DND-41 (cell line): ENCODE data around the gene RHOH.

Source experiments
- ATAC-seq: fragments of 200-7000 bp; cut with Tn5 transposase; 3 replicates; pipeline ENCODE4 v1.9.1; 2021; ENCODE audit warnings: low read depth; ENCODE audit not compliant: insufficient read depth
- DNase-seq: peaks from one replicate; pipeline ENCODE4 v3.0.0-alpha.2; 2020
- H2AFZ ChIP-seq: 2 replicates; pipeline ENCODE4 v1.6.0; 2012; ENCODE audit warnings: low read depth, low read length
- H3K27ac ChIP-seq: 2 replicates; pipeline ENCODE4 v1.5.1; 2012; ENCODE audit warnings: low read length, inconsistent platforms
- H3K27me3 ChIP-seq: fragments of 200-600 bp; sonication (generic); 2 replicates; pipeline ENCODE4 v1.6.0; 2012; ENCODE audit warnings: low read length, mild to moderate bottlenecking, inconsistent platforms; ENCODE audit not compliant: insufficient read depth, poor library complexity
- H3K36me3 ChIP-seq: 2 replicates; pipeline ENCODE4 v1.5.1; 2012; ENCODE audit warnings: low read length, inconsistent platforms; ENCODE audit not compliant: insufficient read depth
- H3K4me1 ChIP-seq: 2 replicates; pipeline ENCODE4 v1.5.1; 2012; ENCODE audit warnings: mild to moderate bottlenecking, low read length; ENCODE audit not compliant: insufficient read depth
- H3K4me2 ChIP-seq: 2 replicates; pipeline ENCODE4 v1.6.0; 2012; ENCODE audit warnings: mild to moderate bottlenecking, moderate library complexity, low read length, inconsistent platforms; ENCODE audit not compliant: insufficient read depth
- H3K4me3 ChIP-seq, 2 experiments: fragments of 200-600 bp in 1 of 2; shearing (Covaris generic) in 1 of 2; 2 replicates each; pipeline ENCODE4 v1.5.1; 2012 to 2016; ENCODE audit warnings: inconsistent platforms in 2 of 2, low read length in 2 of 2, mild to moderate bottlenecking in 2 of 2, low read depth in 1 of 2, moderate library complexity in 1 of 2
- H3K79me2 ChIP-seq: 2 replicates; pipeline ENCODE4 v1.6.0; 2012; ENCODE audit warnings: low read length, inconsistent platforms; ENCODE audit not compliant: insufficient read depth
- H3K9ac ChIP-seq: 2 replicates; pipeline ENCODE4 v1.6.0; 2012; ENCODE audit warnings: low read depth, mild to moderate bottlenecking, inconsistent platforms, low read length, moderate library complexity
- H3K9me3 ChIP-seq: 2 replicates; pipeline ENCODE4 v1.5.1; 2012; ENCODE audit warnings: low read length, moderate library complexity, mild to moderate bottlenecking, inconsistent platforms; ENCODE audit not compliant: insufficient read depth, severe bottlenecking
- H4K20me1 ChIP-seq: 2 replicates; pipeline ENCODE4 v1.6.0; 2012; ENCODE audit warnings: low read length; ENCODE audit not compliant: insufficient read depth
- EZH2 ChIP-seq: IDR thresholded peaks from 3 replicates; pipeline ENCODE4 v1.6.1; 2012; ENCODE audit warnings: borderline replicate concordance, low read depth, mild to moderate bottlenecking, moderate library complexity, low read length, inconsistent platforms; ENCODE audit not compliant: severe bottlenecking
- TF ChIP-seq, protein P1 (sequence below): IDR thresholded peaks from 2 replicates; pipeline ENCODE4 v1.5.1; 2012; ENCODE audit warnings: borderline replicate concordance, low read length, moderate library complexity, mild to moderate bottlenecking; ENCODE audit not compliant: poor library complexity, severe bottlenecking; ENCODE audit errors: extremely low read depth

RHOH gene

DNA sequence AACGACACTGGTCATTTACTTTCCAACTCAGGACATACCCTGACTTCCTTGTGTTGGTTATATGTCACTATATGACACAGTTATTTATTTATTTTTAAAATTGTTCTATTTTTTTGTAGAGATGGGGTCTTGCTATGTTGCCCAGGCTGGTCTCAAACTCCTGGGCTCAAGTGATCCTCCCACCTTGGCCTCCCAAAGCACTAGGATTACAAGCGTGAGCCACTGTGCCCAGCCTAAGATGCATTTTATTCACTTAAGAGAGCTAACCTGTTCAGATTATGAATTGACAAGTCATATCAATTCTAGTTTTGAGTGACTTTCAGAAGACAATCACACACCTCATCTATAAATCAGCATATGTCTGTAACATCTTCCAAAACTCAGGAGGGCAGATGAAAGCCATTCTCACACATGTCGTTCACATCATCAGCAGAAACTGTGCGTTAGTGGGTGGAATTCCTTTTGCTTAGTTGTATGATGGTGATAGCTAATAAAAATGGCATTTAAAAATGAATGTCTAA, 9.4 kb upstream of the RHOH start:
- ATAC-seq (no peak), DNase-seq (no peak)
- Histone ChIP-seq H4K20me1 (no peaks in the 10 kb centered on the region), H3K27ac (0 out of 2 replicates have a peak overlapping the region, but pooled peaks have one; percentile 18), H3K9ac (no peak overlapping the region), H3K79me2 (peaks cover 48% of the 10 kb centered on the region), H3K27me3 (no peaks in the 10 kb centered on the region), H2AFZ (no peak overlapping the region), H3K9me3 (no peaks in the 10 kb centered on the region), H3K4me1 (peaks cover 68% of the 10 kb centered on the region), H3K4me2 (no peak overlapping the region), H3K4me3 (no peak overlapping the region), H3K36me3 (no peaks in the 10 kb centered on the region)
- TF ChIP-seq EZH2 = no peak
- TF ChIP-seq, protein P1, sequence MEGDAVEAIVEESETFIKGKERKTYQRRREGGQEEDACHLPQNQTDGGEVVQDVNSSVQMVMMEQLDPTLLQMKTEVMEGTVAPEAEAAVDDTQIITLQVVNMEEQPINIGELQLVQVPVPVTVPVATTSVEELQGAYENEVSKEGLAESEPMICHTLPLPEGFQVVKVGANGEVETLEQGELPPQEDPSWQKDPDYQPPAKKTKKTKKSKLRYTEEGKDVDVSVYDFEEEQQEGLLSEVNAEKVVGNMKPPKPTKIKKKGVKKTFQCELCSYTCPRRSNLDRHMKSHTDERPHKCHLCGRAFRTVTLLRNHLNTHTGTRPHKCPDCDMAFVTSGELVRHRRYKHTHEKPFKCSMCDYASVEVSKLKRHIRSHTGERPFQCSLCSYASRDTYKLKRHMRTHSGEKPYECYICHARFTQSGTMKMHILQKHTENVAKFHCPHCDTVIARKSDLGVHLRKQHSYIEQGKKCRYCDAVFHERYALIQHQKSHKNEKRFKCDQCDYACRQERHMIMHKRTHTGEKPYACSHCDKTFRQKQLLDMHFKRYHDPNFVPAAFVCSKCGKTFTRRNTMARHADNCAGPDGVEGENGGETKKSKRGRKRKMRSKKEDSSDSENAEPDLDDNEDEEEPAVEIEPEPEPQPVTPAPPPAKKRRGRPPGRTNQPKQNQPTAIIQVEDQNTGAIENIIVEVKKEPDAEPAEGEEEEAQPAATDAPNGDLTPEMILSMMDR = no peak

DNA sequence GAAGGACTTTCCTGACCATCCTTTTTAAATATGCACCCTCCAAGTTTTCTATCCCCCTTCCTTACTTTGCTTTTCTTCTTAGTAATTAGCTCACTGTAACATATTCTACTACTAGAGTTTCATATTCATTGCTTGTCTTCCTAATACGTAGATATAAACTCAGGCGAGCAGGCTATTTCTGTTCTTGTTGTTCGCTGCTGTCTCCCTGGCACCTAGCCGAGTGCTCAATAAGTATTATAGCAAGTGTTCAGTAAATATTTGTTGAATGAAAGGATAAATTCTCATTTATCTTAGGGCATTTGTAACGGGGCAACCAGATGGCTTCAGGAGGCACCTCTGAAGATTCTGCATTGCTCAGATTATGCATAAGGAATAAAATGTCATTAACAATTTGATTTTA, 6.8 kb upstream of the RHOH start:
- Histone ChIP-seq H3K4me2 (peak overlapping the region; percentile 74), H2AFZ (peak overlapping the region; percentile 51), H4K20me1 (no peaks in the 10 kb centered on the region), H3K79me2 (peaks cover 73% of the 10 kb centered on the region), H3K9ac (peak overlapping the region; percentile 86), H3K4me3 (peak overlapping the region; percentile 71 to 84; a peak in 3 of 4 replicates), H3K36me3 (no peaks in the 10 kb centered on the region), H3K27me3 (no peaks in the 10 kb centered on the region), H3K9me3 (no peaks in the 10 kb centered on the region), H3K4me1 (peaks cover 79% of the 10 kb centered on the region), H3K27ac (peak overlapping the region; percentile 98)
- DNase-seq = no peak
- no peak for ATAC-seq
- TF ChIP-seq EZH2 = no peak
- TF ChIP-seq, protein P1 = no peak

DNA sequence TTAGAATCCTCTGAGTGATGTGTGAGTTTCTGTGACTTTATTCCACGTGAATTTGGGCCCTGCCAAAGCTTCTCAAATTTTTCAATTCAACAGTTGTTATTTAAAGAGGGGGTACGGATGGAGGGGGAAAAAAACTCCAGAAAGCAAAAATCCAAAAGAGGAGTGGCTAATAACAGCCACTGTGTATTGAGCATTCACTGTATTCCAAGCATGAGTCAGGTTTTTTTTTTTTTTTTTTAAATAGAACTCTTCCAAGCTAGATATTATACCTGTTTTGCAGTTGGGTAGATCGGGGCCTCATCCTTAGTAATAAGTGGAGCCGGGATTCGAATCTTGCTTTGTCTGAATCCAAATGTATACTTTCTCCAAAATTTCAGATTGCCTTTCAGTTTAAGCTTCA, 6.4 kb upstream of the RHOH start:
- peak overlapping the region; percentile 98 for H3K27ac ChIP-seq
- H3K36me3 ChIP-seq = no peaks in the 10 kb centered on the region; the same call in 1 of the 2 replicates
- peak overlapping the region; percentile 74 for H3K4me2 ChIP-seq
- DNase-seq = no peak
- peaks cover 78% of the 10 kb centered on the region for H3K79me2 ChIP-seq
- no peaks in the 10 kb centered on the region for H3K9me3 ChIP-seq
- H3K9ac ChIP-seq = peak overlapping the region; percentile 86
- no peaks in the 10 kb centered on the region for H4K20me1 ChIP-seq
- peak overlapping the region; percentile 51; the same call in 1 of the 2 replicates for H2AFZ ChIP-seq
- peaks cover 81% of the 10 kb centered on the region for H3K4me1 ChIP-seq
- no peak; the same call in 2 of the 3 replicates for ATAC-seq
- no peaks in the 10 kb centered on the region for H3K27me3 ChIP-seq
- TF ChIP-seq, protein P1 = no peak
- TF ChIP-seq EZH2 = no peak
- peak overlapping the region; percentile 71 to 84; a peak in 3 of 4 replicates for H3K4me3 ChIP-seq
